ENCODE data around the gene XRCC4.

The XRCC4 gene

GRCh38 chr5:83219077-83219476, 141.7 kb downstream of the XRCC4 start:
- H3K27ac ChIP-seq: no peak overlapping the region
- TF ChIP-seq ZFX (IDR thresholded peaks at IDR 0.05) (no peak), CTCF (conservative IDR thresholded peaks at IDR 0.05) (no peak)

- no peak for TF ChIP-seq CTCF (conservative IDR thresholded peaks at IDR 0.05)
- TF ChIP-seq ZFX (IDR thresholded peaks at IDR 0.05): no peak
- H3K27ac ChIP-seq: no peak overlapping the region
These were observed 142.1 kb downstream of the XRCC4 start for GRCh38 chr5:83219495-83219894.

- no peak for TF ChIP-seq CTCF (conservative IDR thresholded peaks at IDR 0.05)
- no peak for TF ChIP-seq ZFX (IDR thresholded peaks at IDR 0.05)
- no peak overlapping the region for H3K27ac ChIP-seq
These were observed 143.0 kb downstream of the XRCC4 start for GRCh38 chr5:83220331-83220730.

- TF ChIP-seq ZFX (IDR thresholded peaks at IDR 0.05) (no peak), CTCF (conservative IDR thresholded peaks at IDR 0.05) (no peak)
- H3K27ac ChIP-seq: no peak overlapping the region
These were observed 145.6 kb downstream of the XRCC4 start for GRCh38 chr5:83222906-83223305.

- TF ChIP-seq ZFX (IDR thresholded peaks at IDR 0.05) (no peak), CTCF (conservative IDR thresholded peaks at IDR 0.05) (no peak)
- H3K27ac ChIP-seq: no peak overlapping the region
These were observed 150.3 kb downstream of the XRCC4 start for GRCh38 chr5:83227611-83228010.

- no peak overlapping the region for H3K27ac ChIP-seq
- TF ChIP-seq ZFX (IDR thresholded peaks at IDR 0.05) (no peak), CTCF (conservative IDR thresholded peaks at IDR 0.05) (no peak)
These were observed 153.2 kb downstream of the XRCC4 start for GRCh38 chr5:83230511-83230910.

GRCh38 chr5:83244516-83244915, 167.2 kb downstream of the XRCC4 start:
- no peak overlapping the region for H3K27ac ChIP-seq
- no peak for TF ChIP-seq ZFX (IDR thresholded peaks at IDR 0.05)
- TF ChIP-seq CTCF (conservative IDR thresholded peaks at IDR 0.05): no peak
